HG03064 (cell line): ENCODE results near the gene RBM17.
A peak's percentile ranks its signal among the peaks of the same experiment; 100 is the strongest.
"Not testable (repeated sequence)": the region's sequence is repeated elsewhere in the genome, so short reads cannot be mapped to it uniquely, and the experiment has no call there.

Experiments used
- ATAC-seq: cut with Tn5 transposase; IDR thresholded peaks from one replicate; pipeline ENCODE4 v1.9.1; 2021; ENCODE audit warnings: low read depth; ENCODE audit not compliant: unreplicated experiment

Gene RBM17

DNA sequence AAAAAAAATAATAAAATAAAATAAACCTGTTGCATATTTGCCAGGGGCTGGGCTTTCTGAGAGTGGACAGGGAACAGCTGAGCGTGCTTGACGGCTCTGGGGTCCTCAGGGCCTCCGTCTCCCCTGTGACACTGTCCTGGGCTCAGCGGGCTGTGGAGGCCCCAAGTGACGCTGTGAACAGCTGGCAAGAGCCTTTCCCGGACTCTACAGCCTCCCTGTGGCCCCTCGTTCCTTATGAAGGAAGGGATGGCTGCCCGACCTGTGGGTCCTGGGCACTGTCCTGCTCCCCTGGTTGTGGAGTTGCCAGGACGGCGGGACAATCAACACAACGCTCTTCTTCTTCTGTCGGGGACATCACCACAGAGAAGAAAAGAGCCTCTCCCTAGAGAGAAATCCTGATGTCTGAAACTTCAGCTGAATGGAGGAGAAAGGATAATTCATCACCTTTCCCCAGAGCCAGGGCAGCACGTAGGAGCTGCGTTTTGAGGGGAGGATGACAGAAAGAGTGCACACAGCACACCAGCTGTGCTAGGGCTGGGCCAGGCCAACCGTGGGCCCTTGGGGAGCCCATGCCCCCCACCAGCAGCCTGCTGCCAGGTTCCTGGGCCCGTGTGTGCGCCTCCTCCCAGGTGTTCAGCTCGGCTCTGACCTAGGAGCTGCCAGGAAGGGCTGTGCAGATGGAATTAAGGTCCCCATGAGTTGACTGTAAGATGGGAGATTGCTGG lies 45.4 kb downstream of the RBM17 start:
- no peak for ATAC-seq

DNA sequence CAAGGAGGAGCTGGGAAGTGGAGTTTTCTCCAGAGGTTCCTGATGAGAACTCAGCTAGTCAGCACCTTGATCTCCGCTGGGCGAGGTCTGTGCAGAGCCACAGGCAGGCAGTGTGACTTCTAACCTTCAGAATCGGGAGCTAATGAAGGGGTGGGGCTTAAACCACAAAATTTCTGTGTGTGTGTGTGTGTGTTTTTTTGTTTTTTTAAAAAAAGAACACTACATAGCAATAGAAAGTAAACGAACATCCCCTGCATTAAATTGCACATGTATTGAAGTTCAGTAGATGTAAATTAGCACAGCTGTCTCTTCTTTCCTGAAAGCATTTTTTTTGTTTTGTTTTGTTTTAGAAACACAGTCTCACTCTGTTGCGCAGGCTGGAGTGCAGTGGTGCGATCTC lies 46.2 kb downstream of the RBM17 start:
- no peak for ATAC-seq

DNA sequence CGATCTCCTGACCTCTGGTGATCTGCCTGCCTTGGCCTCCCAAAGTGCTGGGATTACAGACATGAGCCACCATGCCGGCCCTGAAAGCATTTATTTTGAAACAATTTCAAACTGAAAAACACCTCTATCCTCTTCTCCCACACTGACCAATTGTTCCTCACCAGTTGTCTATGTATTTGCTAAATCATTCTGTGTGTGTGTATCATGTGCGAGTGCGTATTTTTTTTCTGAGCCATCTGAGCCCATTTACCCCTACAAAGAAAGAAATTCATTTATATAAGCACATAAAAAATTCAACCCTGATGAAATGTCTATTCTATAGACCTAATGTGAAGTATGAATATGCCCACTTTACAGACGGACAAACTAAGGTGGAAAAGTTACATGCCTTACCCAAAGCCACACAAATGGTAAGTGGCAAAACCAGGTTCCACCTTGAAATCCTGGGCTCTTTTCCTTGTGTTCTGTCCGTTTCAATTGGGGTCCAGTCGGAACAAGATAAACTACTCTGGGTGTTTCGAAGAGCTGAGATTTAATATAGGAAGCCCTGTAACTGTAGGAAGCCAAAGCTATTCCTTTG lies 46.8 kb downstream of the RBM17 start:
- ATAC-seq: no peak

DNA sequence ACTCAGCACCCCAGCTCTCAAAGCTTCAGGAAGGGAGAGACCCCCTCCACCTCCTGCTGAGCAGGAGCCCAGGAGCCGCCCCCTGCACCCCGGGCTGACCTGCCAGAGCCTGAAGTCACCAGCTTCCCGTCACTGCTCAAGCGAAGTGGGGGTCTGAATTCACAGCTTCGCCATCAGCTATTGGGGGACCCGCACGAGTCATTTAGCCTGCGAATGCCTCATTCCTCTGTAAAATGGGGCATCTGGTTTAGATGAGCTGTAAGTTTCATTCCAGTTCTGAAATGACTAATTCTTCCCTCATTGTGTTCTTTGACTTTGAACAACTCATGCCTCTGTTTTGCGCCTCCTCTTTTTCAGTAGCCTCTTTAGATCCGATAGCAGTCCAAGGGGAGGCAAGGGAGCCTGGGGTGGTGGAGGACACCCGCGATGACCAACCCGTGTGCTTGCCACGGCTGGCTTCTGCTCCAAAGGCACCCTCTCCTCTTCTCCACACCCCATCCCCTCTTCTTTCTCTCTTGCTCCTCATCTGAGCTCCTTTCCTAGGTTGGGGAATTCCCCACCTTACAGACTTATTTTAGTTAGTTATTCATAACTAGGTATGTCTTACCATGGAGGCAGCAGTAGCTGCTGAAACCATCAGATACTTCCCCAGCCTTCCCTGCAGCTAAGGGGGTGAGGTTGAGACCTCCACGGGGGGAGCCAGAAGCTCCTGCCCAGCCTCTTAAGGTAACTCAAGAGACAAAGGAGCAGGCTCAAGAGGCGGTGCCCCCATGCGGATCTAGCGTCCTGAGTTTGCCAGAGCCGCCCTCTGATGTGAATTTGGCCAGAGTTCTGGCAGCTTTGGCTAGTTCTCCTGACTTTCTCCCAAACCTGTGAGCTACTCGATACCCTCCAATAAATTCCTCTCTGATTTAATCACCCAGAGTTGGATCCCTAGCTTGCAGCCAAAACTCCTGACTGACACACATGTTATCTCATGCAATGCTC lies 47.7 kb downstream of the RBM17 start:
- peak; percentile 47 for ATAC-seq

DNA sequence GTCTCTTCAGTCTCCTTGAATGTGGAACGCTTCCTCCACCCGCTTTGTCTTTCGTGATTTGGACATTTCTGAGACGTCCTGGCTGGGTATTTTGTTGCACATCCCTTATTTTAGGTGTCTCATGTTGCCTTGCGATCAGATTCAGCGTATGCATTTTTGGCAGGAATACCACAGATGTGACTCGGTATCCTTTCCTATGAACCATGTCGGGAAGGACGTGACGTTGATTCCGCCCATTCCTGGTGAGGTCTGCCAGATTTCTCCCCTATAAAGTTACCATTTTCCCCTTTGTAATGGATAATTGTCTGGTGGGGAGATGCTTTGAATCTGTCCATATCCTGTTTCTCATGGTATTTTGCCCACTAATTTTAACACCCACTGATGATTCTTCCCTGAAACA lies 49.6 kb downstream of the RBM17 start:
- ATAC-seq: no peak

DNA sequence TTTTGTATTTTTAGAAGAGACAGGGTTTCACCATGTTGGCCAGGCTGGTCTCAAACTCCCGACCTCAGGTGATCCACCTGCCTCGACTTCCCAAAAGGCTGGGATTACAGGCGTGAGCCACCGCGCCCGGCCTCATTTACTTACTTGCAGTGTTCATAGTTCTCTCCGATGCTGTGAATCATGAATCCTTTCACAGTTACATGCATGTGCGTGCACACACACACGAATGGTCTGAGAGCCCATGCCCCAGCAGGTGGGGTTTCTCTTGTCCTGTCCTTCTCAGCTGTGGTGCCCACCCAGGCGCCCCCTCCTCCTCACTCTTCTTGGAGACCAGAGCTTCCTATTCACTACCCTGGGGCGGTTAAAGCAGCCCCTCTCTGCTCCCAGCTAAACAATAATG lies 50.6 kb downstream of the RBM17 start:
- no peak for ATAC-seq

DNA sequence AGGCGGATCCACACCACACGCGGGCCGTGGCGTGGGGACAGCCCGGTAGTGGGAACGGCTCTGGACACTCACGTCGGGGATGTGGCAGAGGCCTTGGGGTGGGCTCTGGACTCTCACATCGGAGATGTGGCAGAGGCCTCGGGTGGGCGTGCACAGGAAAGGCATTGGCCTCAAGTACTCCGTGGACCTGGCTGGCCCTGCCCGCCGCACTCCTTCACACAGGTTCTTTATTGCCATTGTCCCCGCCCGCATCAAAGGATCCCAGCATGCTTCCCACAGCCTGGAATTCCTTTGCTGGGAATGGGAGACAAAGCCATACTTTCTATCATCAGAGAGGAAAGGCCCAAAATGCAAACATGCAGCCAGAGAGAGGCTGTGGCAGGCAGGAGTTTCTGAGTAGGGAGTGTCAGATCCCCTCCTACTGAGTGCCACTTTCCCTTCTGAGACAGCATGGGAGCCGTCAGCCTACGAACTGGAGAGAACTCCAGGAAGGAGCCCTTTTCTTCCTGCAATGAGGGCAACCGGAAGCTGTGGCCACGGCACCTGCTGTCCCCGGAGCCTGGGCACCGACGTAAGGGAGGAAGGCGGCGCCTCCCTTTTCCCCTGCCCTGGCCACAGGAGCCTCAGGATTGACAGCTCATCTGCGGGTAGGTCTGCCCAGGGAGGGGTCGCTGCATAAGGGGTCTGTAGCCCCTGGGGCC lies 51.5 kb downstream of the RBM17 start:
- no peak for ATAC-seq

DNA sequence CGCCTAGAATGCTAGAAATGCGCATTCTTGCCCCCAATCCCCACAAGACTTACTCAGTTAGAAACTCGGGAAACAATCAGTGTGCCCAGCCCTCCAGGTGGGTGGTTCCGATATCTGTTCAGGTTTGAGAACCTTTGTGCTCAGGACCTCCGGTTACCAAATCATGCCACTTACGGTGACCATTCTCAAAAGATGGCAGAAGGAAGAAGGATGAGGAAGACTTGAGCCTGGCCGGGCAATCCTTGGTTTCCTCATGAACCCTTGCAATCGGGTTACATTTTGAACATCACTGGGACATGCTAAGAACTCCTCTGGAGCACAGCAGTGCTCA lies 52.1 kb downstream of the RBM17 start:
- ATAC-seq: no peak

DNA sequence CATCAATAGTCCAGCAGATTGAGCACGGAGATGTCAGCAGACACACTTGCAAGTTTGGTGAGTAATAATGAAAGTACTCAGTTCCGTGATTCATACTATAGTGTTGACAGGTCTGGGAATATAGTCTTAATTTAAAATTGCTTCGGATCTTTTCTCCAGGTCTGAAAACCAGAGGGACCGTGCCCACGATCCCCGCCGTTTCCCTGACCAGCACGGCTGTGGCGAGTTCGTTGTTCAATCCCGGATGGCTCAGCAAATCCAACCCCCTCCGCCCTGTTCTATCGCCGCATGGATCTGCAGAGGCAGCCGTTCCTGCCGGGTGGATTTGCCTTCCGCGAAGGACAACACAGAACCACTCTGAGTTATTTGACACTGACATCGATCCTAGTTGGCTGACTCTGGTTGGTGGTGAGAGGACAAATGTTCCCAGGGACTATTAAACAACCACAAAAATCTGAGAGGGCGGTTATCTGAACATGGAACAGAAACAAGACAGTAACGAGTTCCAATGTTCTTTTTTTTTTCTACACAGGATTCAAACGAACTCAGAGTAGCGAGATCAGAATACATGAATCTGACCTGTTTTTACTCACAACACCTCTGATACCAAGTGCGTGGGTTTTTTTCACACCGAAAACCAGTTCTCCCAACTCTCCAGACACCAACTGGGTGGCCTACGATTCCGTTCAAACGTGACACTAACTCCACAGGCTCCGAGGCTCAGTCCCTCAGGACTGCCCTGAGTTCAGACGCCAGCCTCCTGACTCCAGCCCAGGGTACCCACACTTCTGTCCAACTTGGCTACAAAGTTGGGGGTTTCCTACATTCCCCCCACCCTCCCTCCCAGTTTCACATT lies 52.7 kb downstream of the RBM17 start:
- ATAC-seq: peak; percentile 45

DNA sequence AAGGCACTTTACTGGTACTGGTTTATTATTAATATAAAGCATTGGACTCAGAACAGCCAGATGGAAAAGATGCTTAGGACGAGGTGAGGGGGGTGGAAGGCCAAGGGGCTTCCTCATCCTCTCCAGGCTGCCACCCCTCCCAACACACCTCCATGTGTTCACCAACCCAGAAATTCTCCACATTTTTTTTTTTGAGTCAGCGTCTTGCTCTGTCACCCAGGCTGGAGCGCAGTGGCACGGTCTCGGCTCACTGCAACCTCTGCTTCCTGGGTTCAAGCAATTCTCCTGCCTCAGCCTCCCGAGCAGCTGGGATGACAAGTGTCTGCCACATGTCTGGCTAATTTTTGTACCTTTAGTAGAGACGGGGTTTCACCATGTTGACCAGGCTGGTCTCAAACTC lies 53.4 kb downstream of the RBM17 start:
- not testable (repeated sequence) for ATAC-seq

DNA sequence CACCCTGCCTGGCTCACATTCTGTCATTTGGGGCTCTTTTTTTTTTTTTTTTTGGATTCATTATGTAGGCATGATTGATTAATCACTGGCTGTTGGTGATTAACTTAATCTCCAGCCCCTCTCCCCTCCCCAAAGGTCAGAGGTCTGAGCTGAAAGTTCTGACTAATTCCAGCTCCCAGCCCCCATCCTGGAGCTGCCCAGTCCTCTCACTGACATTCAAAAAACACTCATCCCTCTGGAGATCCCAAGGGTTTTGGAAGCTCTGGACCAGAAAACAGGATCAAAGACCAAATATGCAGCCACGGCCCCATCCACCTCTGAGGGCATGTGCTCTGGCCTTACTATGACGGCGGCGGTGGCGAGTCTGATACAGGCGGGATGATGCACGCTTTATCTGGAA lies 53.8 kb downstream of the RBM17 start:
- no peak for ATAC-seq

DNA sequence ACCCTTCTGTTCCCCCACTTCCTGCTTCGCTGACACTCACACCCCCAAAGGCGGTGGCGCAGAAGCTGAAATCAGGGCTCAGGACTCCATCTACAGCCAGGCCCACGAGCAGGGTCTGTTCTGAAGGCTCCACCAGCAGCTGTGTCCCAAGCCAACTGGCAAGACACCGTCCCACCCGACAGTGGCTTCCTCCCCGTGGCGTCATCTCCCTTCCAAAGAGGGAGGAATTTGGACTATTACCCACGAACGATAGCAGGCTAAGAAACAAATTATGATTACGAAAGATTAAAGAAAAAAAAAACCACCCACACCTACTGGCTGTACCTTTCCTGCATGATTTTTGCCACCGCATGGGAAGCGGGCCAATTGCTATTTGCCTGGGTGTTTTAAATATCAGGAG lies 54.3 kb downstream of the RBM17 start:
- ATAC-seq: no peak

DNA sequence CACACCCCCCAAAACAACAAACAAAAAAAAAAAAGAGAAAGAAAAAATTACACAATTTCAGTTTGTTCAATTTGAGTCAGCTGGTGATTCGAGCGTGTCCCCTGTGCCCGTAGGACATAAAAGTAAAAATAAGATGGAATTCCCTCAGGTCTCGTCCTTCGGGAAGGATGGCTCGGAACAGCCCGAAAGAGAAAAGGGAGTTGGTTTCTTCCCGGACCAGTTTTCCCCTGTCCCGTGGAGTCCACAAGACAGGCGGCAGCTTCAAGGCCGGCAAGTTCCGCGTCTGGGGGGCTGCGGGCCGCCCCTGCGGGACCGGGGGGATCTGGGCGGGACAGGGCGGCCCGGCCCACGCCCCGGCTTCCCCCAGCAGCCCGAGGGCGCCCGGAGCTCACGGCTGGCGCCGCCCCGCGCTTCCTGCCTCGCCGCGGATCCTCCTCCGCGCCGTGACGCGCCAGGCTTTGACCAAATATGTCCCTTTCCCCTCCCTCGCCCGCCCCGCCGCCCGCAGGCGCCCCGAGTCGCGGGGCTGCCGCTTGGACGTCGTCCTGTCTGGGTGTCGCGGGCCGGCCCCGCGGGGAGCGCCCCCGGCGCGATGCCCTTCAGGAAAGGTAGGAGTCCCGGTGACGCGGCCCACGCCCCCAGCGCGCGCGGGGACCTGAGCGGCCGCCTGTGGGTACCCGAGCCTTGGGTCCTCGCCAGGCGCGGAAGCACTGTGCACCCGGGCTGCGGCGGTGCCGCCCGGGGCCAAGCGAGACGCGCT lies 55.8 kb downstream of the RBM17 start:
- peak; percentile 72 for ATAC-seq

DNA sequence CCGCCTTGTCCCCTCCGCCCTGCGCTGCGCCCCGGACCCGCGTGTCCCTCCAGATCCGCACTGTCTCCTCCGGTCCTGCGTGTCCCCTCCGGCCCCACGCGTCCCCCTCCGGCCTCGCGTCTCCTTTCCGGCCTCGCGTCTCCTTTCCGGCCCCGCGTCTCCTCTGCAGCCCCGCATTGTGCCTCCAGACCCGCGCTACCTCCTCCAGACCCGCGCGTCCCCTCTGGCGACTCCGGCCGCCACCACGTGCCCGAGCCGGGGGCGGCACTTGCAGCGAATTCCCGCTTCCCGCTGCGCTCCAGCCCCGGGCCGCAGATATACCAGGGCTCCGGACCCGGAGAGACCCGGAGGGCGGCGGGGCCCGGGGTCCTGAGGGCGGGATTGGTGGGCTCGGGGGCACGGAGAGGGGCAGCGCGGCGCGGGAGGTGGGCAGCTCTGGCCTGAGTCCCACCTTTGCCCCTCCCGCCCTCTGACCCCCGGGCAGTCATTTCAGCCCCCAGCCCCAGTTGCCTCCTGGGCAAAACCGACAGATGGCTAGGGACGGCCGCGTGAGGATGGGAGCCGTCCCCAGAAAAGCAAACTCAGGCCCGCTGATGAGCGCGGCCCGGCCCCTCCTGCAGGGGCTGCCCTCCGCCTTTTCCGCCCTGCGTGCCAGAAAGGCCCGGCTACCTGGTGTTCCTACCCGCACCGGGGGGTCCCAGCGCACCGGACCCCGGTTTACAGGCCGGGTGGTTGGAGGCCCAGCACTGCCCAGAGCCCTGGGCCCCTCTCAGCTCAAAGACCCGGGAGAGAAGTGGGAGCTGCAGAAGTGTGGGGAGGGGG lies 56.5 kb downstream of the RBM17 start:
- ATAC-seq: peak; percentile 6

DNA sequence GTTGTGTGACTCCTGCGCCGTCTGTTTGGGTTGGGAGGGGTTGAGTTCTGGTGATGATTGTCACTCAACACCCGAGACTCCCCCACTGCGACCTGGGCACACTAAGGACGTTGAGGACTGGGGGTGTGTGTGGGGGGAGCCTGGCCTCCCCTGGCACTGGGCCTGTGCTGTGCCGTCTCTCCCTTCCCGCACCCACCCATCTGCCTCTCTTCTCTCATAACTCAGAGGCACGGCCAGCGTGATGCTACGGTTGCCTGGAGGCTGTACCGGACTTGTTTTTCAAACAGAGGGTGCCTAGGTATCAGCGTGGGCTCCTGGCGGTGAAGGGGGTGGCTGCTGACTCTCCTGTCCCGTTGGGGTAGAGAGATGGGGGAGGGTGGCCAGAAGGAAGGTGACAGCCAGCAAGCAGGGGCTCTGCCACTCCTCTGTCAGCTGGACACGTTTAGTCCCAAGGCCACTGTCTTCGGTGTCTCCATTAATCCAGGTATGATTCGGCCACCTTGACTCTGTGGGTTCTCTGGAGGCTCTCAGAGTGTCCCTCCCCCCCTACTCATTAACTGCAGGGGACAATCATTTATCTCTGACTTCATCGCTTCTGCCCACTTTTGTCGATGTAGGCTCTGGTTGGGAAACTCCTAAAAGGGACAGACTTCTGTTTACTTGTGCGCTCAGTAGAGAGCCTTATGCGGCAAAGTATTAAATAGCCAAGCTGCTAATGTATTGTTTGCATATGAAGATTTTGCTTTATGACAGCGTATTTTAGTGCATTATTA lies 57.4 kb downstream of the RBM17 start:
- no peak for ATAC-seq

DNA sequence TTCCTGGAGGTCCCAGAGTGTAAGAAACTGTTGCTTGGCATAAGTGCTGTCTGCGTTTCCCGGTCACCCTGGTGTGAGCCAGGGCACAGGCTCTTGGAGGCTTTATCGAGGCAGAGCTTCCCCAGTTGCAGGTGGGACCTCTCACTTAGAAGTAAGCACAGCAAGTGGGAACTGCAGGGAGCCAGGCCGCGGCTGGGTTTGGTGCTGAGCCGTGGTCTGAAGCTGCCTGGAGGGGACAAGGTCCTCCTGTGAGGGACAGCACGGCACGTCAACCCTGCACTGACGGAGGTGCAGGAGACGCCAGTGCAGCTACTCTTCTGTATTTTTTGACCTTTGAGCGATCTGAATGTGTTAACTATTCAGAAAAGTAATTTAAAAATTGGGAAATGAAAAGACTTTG lies 58.1 kb downstream of the RBM17 start:
- no peak for ATAC-seq

DNA sequence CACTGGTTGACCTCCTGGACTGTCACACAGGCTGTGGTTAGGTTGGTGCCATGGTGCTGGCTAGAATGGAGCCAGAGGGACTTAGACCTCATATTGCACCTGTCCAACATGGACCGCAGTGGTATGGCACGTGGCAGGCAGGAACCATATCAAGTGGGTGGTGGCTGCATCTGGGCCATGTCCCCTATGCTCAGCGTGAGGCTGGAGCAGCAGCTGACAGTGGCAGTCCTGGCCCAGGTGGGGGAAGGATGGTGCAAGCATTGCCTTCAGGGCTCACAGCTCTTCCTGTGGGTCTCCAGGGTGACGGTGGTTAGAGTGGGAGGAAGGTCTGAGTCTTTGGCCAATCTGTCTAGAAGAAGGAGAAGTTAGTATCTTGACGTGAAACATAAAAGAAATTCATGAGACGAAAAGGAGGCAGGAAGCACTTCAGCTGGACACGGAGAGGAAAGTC lies 59.4 kb downstream of the RBM17 start:
- ATAC-seq: no peak

DNA sequence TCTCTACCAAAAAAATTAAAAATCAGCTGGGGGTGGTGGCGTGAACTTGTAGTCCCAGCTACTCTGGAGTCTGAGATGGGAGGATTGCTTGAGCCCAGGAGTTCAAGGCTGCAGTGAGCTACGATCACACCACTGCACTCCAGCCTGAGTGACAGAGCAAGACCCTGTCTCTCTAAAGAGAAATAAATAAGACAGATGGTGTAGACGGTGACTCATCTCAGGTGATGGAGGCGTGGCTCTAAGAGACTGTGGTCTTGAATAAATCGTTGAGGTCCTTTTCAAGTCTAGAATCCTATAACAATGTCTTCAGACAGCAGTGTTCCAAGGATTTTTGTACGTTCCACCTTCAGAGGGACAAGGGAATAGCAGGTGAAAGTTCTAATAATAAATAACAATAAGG lies 60.1 kb downstream of the RBM17 start:
- ATAC-seq: no peak
